ENCODE results near the gene PSMG4.
"Not testable (repeated sequence)": the region's sequence is repeated elsewhere in the genome, so short reads cannot be mapped to it uniquely, and the experiment has no call there.

PSMG4 gene

GRCh38 chr6:3230900-3231246 is 27.9 kb upstream of the PSMG4 start:
- no peak for DNase-seq

- DNase-seq: no peak
Observed at GRCh38 chr6:3231247-3232016, 27.3 kb upstream of the PSMG4 start.

- no peak for DNase-seq
Observed at GRCh38 chr6:3232017-3232945, 26.5 kb upstream of the PSMG4 start.

GRCh38 chr6:3233321-3233720 is 25.4 kb upstream of the PSMG4 start:
- no peak for DNase-seq

- no peak for DNase-seq
Observed at GRCh38 chr6:3233904-3234303, 24.8 kb upstream of the PSMG4 start.

GRCh38 chr6:3235486-3235885 is 23.3 kb upstream of the PSMG4 start:
- DNase-seq: no peak

- DNase-seq: no peak
Observed at GRCh38 chr6:3236005-3236404, 22.7 kb upstream of the PSMG4 start.

- no peak for DNase-seq
Observed at GRCh38 chr6:3237761-3238662, 20.7 kb upstream of the PSMG4 start.

- DNase-seq: no peak
Observed at GRCh38 chr6:3239110-3239830, 19.5 kb upstream of the PSMG4 start.

GRCh38 chr6:3240595-3240994 is 18.2 kb upstream of the PSMG4 start:
- no peak for DNase-seq

- DNase-seq: not testable (repeated sequence)
Observed at GRCh38 chr6:3241745-3242144, 17.0 kb upstream of the PSMG4 start.

- no peak for DNase-seq
Observed at GRCh38 chr6:3242768-3243167, 16.0 kb upstream of the PSMG4 start.

GRCh38 chr6:3244003-3244831 is 14.5 kb upstream of the PSMG4 start:
- DNase-seq: no peak

GRCh38 chr6:3244832-3245161 is 13.9 kb upstream of the PSMG4 start:
- DNase-seq: not testable (repeated sequence)

- DNase-seq: no peak
Observed at GRCh38 chr6:3245216-3245615, 13.5 kb upstream of the PSMG4 start.

- DNase-seq: peak; percentile 57
Observed at GRCh38 chr6:3247255-3248146, 11.2 kb upstream of the PSMG4 start.

- DNase-seq: no peak
Observed at GRCh38 chr6:3249821-3250220, 8.9 kb upstream of the PSMG4 start.

- DNase-seq: no peak
Observed at GRCh38 chr6:3250231-3250675, 8.5 kb upstream of the PSMG4 start.

- DNase-seq: peak; percentile 93
Observed at GRCh38 chr6:3251462-3252314, 7.1 kb upstream of the PSMG4 start.
